Nucleus accumbens (tissue), 56 donors: ENCODE measurements around the gene DSN1.
A peak's percentile ranks its signal among the peaks of the same experiment; 100 is the strongest.

Experiments used
- DNase-seq, 56 donors: peaks; one replicate each; lab custom pipeline; 2025; lab: John Stamatoyannopoulos, UW

Gene DSN1

GRCh38 chr20:36796875-36797274, 23.3 kb upstream of the DSN1 start:
- DNase-seq, result no peak

- no peak for DNase-seq
These were observed 22.6 kb upstream of the DSN1 start for GRCh38 chr20:36796117-36796516.

GRCh38 chr20:36795691-36796090, 22.1 kb upstream of the DSN1 start:
- DNase-seq, result no peak

GRCh38 chr20:36794116-36794474, 20.5 kb upstream of the DSN1 start:
- DNase-seq, result no peak

GRCh38 chr20:36793294-36794115, 19.9 kb upstream of the DSN1 start:
- no peak for DNase-seq

GRCh38 chr20:36792422-36792821, 18.9 kb upstream of the DSN1 start:
- peak in 24 of 56 donors; percentile 3 to 60 (median 26) for DNase-seq

- DNase-seq, result no peak
These were observed 18.3 kb upstream of the DSN1 start for GRCh38 chr20:36791862-36792261.

- no peak for DNase-seq
These were observed 13.1 kb upstream of the DSN1 start for GRCh38 chr20:36786663-36787062.

- DNase-seq, result no peak
These were observed 12.7 kb upstream of the DSN1 start for GRCh38 chr20:36786246-36786645.

GRCh38 chr20:36785308-36785707, 11.7 kb upstream of the DSN1 start:
- DNase-seq, result no peak

GRCh38 chr20:36784900-36785299, 11.3 kb upstream of the DSN1 start:
- no peak for DNase-seq

- no peak for DNase-seq
These were observed 10.6 kb upstream of the DSN1 start for GRCh38 chr20:36784116-36784515.

GRCh38 chr20:36779656-36780025, 6.1 kb upstream of the DSN1 start:
- DNase-seq, result no peak

GRCh38 chr20:36778831-36779655, 5.5 kb upstream of the DSN1 start:
- DNase-seq, result no peak

- no peak for DNase-seq
These were observed 4.0 kb upstream of the DSN1 start for GRCh38 chr20:36777576-36777975.

GRCh38 chr20:36777167-36777566, 3.6 kb upstream of the DSN1 start:
- no peak for DNase-seq

GRCh38 chr20:36775826-36776225, 2.3 kb upstream of the DSN1 start:
- no peak for DNase-seq

GRCh38 chr20:36775196-36775595, 1.6 kb upstream of the DSN1 start:
- DNase-seq, result no peak

- no peak for DNase-seq
These were observed 411 bp downstream of the DSN1 start for GRCh38 chr20:36773107-36773596.

GRCh38 chr20:36770680-36771079, 2.9 kb downstream of the DSN1 start:
- DNase-seq, result no peak

- no peak for DNase-seq
These were observed 4.7 kb downstream of the DSN1 start for GRCh38 chr20:36768768-36769430.
